ENCODE measurements around the gene IL1R2.
"Not testable (repeated sequence)": the region's sequence is repeated elsewhere in the genome, so short reads cannot be mapped to it uniquely, and the experiment has no call there.

IL1R2 gene

DNA sequence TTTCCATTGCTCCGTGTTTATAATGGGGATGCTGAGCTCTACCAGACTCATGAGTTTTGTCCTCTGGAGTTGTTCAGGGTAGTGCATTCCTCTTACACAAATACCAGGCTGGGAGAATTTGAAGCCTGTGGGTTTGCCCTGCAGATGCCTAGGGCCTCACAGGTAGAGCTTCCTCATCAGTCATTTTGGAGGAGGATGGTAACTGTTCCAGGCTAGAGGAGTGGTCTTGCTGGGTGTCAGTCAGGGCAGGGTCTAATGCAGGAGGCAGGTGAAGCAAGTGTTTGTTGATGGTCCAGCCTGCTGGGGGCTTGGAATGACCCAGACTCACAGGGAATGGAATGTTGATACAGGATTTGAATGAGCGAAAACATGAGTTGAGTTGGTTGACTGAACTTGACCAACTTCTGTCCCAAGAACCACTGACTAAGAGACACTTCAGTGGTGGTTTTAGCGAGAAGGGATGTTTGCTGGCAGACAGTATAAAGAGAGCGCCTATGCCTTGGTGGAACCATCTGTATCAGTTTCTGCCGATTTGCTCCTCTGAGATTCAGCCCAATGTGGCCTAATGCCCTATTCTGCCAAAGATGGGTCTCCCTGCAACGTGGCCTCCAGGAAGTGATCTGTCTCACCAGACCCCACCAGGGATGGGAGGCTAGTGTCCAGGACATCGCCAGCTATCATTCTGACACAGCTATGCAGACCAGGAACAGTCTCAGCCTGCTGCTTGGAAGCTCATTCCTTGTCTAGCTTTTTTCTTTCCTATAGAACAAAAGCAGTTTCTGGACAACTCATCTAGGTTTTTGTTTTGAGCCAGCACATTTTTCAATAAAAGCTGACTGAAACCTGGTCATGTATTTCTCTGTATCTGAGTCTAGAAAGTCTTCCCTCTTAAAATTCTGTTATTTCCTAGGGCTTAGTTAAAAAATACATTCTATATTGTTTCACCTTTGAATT is 9.3 kb downstream of the IL1R2 start:
- DNase-seq = no peak

DNA sequence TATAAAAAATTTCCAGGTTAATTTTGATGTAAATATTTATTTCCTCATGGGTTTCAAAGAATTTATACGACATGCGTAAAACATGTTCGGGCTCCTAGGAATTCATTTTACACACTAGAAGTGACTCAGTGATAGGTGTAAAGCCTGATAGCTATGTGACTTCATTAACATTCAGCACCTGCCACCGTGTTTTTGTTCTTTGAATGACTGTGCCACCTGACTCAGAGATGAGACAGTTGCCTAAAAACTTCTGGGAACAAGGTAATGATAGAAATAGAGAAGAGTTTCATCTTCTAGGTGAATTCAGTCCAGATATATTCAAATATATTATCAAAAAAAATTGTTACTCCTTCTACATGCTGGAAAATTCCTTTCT is 10.0 kb downstream of the IL1R2 start:
- no peak for DNase-seq

DNA sequence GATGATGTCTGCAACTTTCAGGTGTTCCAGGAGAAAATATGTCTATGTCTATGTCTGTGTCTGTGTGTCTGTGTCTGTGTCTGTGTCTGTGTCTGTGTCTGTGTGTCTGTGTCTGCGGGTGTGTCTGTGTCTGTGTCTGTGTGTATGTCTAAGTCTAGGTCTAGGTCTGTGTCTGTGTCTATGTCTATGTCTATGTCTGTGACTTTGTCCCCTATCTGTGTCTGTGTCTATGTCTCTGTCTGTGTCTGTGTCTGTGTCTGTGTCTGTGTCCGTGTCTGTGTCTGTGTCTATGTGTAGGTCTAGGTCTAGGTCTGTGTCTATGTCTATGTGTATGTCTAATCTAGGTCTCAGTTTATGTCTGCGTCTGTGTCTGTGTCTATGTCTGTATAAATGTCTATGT is 10.5 kb downstream of the IL1R2 start:
- DNase-seq = no peak

DNA sequence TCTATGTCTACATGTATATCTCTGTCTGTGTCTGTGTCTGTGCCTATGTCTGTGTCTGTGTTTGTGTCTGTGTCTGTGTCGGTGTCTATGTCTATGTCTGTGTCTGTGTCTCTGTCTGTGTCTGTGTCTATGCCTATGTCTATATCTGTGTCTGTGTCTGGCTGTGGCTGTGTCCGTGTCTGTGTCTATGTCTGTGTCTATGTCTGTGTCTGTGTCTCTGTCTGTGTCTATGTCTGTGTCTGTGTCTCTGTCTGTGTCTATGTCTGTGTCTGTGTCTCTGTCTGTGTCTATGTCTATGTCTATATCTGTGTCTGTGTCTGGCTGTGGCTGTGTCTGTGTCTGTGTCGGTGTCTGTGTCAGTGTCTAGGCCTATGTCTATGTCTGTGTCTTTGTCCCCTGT is 11.1 kb downstream of the IL1R2 start:
- DNase-seq = not testable (repeated sequence)

DNA sequence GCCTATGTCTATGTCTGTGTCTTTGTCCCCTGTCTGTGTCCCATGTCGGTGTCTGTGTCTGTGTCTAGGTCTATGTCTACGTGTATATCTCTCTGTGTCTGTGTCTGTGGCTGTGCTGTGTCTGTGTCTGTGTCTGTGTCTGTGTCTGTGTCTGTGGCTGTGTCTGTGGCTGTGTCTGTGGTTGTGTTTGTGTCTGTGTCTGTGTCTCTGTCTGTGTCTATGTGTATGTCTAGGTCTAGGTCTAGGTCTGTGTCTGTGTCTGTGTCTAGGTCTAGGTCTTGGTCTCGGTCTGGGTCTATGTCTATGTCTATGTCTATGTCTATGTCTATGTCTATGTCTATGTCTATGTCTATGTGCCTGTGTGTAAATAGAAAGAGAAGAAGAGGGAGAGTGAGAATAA is 11.9 kb downstream of the IL1R2 start:
- no peak for DNase-seq

DNA sequence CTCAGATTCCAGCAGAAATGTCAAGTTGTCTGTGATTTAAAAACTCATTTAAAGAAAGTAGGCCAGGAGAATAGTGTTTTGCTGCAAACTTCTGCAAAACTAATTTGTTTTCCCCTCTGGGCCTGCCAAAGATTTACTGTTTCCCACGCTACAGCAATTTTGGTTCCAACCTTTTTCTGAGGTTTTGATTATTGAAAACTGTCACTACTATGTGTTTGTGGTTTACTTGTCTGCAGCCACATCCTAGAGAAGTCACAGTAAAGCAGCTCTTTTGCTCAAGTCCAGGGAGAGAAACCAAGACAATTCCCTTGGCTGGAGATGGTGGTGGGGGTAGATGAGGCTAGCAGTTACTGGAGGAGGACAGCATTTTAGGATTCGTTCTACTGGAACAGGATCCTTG is 12.8 kb downstream of the IL1R2 start:
- DNase-seq = no peak

DNA sequence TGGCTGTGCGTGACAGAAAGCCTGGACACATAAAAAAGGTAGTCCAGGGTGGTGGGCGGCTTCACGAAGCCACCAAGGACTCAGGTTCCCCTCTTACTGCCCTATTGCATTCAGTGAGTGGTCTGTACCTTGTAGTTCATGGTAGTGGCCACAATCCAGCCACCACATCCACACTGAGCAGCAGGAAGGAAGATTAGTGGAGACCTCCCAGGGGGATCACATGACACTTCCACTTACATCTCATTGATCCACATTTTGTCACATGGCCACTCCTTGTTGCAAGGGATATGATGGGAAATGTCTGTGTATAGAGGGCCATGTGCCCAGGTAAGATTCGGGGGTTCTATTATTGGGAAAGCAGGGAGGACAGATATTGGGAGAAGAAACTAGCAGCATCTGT is 13.7 kb downstream of the IL1R2 start:
- no peak for DNase-seq

DNA sequence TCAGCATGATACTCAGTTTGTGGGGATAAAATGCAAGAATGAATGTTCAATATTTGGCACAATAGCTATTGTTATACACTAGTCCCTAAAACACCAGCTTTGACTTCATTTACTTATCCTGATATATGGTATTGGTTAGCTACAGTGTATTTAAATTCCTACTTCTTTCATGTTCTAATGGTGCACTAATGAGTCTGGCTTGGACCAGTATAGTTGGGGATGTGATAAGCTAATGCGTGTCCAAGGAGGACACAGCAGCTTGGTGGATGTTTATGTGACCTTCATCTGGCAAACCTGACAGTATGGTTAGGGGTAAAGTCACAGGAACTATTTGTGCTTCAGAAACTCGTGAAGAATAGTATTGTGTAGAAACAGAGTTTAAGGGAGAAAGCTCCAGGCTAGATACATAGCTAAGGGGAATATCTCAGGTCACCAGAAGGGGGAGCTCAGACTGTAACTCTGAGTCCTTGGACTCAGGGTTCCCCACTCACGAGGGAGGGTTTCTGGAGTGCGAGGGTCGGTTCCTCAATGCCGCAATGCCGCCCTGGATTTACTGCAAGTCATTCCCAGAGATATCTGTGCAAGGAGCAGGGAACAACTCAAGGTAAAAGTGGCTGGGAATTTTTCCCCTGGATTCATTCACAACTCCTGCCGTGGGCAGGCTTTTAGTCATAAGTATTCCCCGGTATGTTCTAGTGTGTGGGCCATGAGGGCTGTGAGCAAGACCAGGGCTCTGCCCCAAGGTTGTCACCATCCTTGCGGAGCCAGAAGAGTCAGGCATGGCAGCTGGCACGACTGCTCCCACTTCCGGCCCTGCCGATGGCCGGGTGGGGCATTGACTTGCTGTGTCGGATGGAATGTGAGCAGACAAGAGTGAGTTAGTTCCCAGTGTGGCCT is 14.5 kb downstream of the IL1R2 start:
- DNase-seq = no peak

DNA sequence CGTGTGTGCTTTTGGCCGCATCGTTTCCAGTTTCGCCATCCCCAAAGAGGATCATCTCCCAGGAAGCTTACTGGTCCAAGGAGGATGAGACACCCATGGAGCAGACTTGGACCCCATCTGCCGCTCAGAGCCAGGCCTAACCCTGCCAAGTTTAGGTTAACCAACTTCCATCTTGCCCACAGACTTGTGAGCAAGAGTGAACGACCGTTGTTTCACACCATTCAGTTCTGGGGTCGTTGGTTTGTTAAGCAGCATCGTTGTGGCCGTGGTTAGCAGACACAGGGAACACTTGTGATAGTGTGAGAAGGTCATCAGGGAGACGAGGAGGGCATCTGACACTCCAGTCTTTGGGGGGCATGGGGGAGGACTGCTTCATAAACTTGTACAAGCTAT is 15.1 kb downstream of the IL1R2 start:
- DNase-seq = no peak

DNA sequence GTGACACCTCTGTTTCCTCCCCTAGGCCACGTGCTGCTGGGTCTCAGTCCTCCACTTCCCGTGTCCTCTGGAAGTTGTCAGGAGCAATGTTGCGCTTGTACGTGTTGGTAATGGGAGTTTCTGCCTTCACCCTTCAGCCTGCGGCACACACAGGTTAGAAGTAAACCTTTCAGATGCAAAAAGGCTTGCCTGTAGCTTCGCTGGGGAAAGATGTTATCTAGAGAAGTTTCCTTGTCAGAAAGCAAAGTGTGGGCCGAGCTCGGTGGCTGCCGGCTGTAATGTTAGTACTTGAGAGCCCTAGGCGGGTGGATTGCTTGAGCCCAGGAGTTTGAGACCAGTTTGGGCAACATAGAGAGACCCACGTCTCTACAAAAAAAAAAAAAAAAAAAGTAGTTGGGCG is 16.7 kb downstream of the IL1R2 start:
- no peak for DNase-seq

DNA sequence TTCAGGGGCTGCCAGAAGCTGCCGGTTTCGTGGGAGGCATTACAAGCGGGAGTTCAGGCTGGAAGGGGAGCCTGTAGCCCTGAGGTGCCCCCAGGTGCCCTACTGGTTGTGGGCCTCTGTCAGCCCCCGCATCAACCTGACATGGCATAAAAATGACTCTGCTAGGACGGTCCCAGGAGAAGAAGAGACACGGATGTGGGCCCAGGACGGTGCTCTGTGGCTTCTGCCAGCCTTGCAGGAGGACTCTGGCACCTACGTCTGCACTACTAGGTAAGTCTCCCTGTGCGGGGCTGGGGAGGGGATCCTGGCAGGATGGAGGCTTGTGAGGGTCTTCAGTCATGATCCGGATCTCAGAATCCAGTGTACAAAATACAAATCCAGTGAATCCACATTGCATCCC is 17.8 kb downstream of the IL1R2 start:
- DNase-seq = no peak

DNA sequence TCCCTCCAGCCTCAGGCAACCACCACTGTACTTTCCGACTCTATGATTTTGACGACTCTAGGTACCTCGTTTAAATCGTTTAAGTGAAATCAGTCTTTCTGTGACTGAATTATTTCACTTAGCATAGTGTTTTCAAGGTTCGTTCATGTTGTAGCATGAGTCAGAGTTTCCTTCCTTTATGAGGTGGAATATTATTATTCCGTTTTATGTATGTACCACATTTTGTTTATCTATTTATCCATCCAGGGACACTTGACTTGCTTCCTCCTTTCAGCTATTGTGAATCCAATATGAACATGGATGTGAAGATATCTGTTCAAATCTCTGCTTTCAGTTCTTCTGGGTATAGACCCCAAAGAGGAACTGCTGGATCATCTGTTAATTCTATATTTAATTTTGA is 19.1 kb downstream of the IL1R2 start:
- no peak for DNase-seq

DNA sequence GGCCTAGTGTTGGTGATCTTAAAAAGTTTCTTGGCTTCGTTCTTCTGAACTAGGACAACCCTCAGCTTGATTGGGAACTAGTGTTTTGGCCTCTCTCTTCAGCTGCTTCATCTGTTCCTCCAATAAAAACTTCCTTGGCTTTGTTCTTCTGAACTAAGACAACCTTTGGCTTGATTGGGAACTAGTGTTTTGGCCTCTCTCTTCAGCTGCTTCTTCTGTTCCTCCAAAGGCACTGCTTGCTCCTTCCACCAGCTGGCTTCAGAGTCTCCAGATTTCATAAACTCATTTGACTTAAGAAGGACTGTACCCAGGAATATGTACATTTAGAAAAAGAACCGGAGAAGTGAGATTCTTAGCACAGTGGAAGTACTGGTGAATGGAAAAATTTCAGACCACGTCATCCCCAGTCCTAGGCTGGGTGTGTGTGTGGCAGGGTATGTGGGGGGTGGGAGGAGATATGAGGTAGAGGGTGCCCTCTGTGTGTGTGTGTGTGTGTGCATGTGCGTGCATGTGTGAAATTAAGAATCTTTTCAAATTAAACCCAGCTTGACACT is 20.4 kb downstream of the IL1R2 start:
- no peak for DNase-seq

DNA sequence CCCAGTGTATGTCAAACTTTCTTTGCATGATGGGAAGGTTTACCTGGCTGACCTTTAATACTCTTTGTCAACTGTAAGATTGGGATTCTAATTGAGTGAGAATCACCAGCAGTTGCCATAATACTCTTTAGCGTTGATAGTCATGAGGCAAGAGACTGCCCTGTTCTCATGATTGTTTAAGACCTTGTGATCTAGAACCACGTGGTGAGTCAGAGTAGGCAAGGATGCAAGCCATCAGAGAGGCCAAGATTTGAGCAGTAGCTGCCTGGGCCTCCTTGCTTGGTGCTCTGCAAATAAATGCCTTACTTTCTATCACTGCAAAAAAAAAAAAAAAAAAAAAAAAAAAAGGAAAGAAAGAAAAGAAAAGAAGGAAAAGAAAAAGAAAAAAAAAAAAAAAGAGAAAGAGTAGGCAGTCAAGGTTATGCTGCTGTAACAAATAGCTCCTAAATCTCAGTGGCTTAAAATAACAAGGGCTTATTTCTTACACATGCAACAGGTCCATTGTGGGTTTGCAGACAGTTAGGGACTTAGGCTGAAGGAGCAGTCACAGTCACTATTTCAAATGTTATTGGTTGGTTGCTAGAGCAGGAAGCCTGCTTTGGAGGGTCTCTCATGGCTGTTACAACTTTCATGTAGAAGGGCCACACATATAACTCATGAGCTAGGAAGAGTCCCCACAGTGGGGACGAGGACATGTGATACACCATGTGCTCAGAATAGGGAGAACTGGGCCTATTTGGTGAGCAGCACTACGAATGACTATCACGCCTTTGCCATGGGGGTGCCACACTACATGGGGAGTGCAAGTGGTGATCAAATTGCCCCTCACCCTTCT is 21.7 kb downstream of the IL1R2 start:
- DNase-seq = no peak

DNA sequence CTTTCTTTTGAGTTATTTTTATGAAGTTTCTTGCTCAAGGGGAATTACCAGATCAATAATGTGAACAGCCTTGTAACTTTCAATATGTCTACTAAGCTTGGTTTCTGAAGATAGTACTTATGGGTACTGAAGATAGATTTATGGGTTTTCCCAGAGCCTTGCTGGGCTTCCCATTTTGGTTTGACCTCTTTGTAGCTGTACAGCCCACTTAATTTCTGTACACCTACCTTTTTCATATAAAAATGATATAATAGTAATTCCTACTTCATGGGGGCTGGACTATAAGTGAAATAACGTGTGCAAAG is 22.2 kb downstream of the IL1R2 start:
- no peak for DNase-seq

DNA sequence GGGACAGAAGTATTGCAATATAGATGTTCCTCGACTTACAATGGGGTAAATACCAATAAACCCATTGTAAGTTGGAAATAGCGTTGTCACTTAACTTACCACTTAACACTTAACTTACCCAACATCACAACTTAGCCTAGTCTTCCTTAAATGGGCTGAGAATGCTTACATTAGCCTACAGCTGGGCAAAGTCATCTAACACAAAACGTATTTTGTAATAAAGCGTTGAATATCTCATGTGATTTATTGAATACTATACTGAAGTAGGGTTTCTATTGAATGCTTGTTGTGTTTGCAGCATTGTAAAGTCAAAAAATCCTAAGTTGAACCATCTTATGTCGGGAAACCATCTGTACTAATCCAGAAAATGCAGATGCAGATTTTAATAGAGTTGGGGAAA is 23.6 kb downstream of the IL1R2 start:
- no peak for DNase-seq

DNA sequence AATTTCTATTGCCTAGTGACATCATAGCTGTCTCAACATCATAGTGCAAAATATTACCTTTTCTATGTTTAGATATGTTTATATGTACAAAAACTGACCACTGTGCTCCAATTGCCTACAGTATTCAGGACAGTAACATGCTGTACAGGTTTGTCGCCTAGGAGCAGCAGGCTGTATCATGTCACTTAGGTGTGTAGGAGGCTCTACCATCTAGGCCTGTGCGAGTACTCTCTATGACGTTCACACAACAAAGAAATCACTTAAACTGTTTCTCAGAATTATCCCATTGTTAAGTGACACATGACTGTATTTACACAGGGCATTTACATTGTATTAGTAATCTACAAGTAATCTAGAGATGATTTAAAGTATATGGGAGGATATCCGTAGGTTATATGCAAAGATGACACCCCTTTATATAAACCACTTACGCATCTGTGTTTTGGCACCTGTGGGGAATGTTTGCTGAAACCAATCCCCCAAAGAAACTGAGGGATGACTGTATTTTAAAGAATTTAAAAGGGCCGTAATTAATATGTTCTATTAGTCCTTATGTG is 24.7 kb downstream of the IL1R2 start:
- DNase-seq = no peak

DNA sequence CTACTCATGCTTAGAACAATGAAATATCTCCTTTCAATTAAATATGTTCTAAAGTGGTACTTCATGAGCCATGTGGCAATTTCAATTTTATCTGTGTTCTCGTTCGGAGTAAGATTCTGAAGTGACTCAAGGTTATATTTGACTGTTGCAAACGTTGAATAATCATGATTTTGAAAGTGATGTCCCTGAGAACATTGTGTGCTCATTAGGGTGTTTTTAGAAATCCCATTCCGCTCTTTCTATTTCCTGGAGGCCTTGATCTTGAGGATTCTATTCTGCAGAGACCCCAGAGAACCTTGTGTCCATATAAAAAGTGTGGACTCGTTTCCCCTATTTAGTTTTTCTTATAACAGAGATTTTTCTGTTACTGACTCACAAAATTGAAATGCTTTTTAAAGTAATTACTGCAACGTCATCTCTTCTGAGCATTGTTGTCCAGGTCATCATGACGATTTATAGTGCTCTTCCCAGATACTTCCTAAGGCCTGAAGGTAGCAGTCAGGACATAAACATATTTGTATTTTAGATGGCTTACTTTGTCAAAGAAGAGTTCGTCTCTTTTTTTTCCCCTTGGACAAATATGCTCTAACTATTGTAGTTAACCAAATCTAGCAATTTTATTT is 27.2 kb downstream of the IL1R2 start:
- no peak for DNase-seq

DNA sequence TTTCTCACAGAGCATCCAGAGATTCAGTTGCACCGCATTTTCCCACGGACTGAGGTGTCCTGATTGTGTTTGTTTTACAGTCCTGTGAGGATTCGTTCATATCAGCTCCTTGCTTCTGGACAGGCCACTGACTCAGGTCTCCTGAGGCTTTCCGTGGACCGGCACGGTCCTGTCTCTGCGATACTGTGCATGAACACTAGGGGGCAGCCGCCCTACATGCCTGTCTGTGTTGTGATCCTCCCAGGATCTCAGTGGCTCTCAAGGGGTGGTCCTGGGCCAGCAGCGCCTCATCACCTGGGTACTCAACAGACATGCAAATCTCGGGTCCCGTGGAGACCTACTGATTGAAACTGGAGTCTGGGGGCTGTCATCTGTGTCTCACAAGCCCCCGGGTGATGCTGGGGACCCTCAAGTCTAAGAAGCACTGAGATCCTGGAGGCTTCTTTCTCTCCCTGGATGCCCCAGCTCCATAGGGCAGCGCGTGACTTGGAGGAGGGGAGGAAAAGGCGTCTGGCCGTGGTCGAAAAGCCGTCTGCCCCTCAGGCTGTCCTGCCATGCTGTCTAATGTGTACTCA is 28.9 kb downstream of the IL1R2 start:
- no peak for DNase-seq

DNA sequence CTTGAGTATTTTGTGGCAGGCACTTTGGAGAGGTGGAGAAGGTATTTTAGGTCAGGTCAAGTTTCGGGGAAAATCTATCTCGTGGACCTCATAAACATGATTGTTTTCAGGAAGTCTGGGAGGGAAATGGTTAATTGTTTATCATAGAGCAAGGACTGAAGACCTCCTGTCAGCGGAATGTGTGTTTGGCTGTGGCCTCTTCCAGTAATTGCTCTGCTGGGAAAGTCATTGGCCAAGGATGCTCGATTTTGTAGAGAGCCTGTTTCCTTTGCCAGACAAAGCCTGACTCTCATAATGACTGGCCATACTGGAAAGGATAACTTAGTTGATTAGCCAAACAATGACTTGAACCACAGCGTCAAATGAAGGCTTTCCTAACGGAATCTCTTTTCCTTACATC is 30.0 kb downstream of the IL1R2 start:
- no peak for DNase-seq

DNA sequence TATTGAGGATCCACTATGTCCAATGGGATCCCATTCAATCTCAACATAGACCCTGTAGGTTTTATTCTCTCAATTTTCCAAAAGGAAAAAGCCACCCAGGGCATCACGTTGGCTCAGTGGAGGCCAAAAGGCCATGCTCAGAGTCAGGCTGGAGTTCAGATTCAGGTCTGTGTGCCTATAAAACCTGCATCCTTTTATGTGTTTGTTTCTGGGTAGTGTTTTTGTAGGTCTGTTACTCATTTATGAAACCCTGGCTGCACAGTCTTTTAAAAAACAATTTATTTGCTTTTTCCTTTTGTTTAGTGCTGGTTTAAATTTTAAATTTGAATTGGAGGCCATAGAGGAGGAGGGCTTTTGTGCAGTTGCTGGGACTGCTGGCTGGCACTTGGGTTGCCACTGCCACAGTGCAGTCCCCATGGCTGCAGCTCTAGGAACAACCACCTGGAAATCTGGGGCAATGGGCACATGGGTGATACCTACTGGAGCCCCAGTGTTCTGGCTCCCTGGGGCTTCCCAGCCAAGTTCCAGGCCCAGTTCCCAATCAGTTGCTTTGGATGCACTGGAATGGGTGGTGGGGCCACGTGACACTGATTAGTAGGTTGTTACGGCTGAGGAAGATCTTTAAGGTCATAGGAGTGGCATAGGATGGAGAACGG is 31.3 kb downstream of the IL1R2 start:
- no peak for DNase-seq

Measured in cortex of kidney (tissue), 1 donor.